GM12891 (cell line): ENCODE measurements around the gene RAB8A.

Experiments used
- POLR2A ChIP-seq: IDR thresholded peaks from 2 replicates; pipeline ENCODE4 v1.6.1; 2011; ENCODE audit warnings: low read depth, low read length, control low read depth
- POLR2AphosphoS5 ChIP-seq: IDR thresholded peaks from 2 replicates; pipeline ENCODE4 v1.6.1; 2011; ENCODE audit warnings: low read depth, low read length, control low read depth
- SPI1 ChIP-seq: IDR thresholded peaks from 2 replicates; pipeline ENCODE4 v1.6.1; 2011; ENCODE audit warnings: low read depth, low read length, control low read depth

- TF ChIP-seq POLR2AphosphoS5 (peak; percentile 25), POLR2A (no peak; the same call in 1 of the 2 replicates), SPI1 (no peak)
Observed at GRCh38 chr19:16089010-16089846, 22.5 kb upstream of the RAB8A start.
